ENCODE measurements around the gene CAMKMT.

CAMKMT gene

DNA sequence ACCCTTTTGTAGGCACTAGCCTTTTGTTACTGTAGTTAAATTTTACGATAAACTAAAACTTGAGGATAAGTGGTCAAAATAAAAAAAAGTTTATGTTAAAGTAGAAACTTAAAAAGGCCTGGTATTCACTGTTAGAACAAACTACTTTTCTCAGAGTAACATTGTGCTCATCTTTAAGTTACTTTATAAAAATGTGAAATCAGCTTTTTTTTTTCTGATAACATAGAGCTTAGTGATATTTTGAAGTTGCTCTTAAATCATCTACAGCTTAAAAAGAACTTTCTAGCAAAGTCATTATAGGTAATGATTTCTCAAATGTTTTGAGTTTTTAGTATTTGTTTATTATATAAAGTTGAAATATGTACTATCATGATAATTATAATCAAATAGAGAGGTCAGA is 125.3 kb downstream of the CAMKMT start:
- Histone ChIP-seq H3K27me3 (ENCODE audit: insufficient read depth, poor library complexity, severe bottlenecking) (no peaks in the 10 kb centered on the region), H3K27ac (ENCODE audit: poor library complexity, severe bottlenecking) (no peak overlapping the region), H3K4me1 (ENCODE audit: insufficient read depth, poor library complexity, severe bottlenecking) (no peaks in the 10 kb centered on the region), H3K4me3 (ENCODE audit: severe bottlenecking) (no peak overlapping the region), H3K36me3 (ENCODE audit: low read depth) (no peaks in the 10 kb centered on the region), H3K9me3 (ENCODE audit: severe bottlenecking) (no peaks in the 10 kb centered on the region)
- no peak for TF ChIP-seq CTCF (IDR thresholded peaks at IDR 0.05; ENCODE audit: poor library complexity, severe bottlenecking)
- DNase-seq (ENCODE audit: low spot score): no peak
- no peak for ATAC-seq (ENCODE audit: low read depth)

- TF ChIP-seq CTCF (IDR thresholded peaks at IDR 0.05; ENCODE audit: poor library complexity, severe bottlenecking): no peak
- Histone ChIP-seq H3K27ac (ENCODE audit: poor library complexity, severe bottlenecking) (no peak overlapping the region), H3K4me1 (ENCODE audit: insufficient read depth, poor library complexity, severe bottlenecking) (no peaks in the 10 kb centered on the region), H3K27me3 (ENCODE audit: insufficient read depth, poor library complexity, severe bottlenecking) (no peaks in the 10 kb centered on the region), H3K4me3 (ENCODE audit: severe bottlenecking) (no peak overlapping the region), H3K9me3 (ENCODE audit: severe bottlenecking) (no peaks in the 10 kb centered on the region), H3K36me3 (ENCODE audit: low read depth) (no peaks in the 10 kb centered on the region)
- DNase-seq (ENCODE audit: low spot score) (no peak), ATAC-seq (ENCODE audit: low read depth) (no peak)
Observed at GRCh38 chr2:44490726-44491125, 129.0 kb downstream of the CAMKMT start.

GRCh38 chr2:44494006-44494405 is 132.3 kb downstream of the CAMKMT start:
- Histone ChIP-seq H3K4me1 (ENCODE audit: insufficient read depth, poor library complexity, severe bottlenecking) (no peaks in the 10 kb centered on the region), H3K36me3 (ENCODE audit: low read depth) (no peaks in the 10 kb centered on the region), H3K27me3 (ENCODE audit: insufficient read depth, poor library complexity, severe bottlenecking) (no peaks in the 10 kb centered on the region), H3K4me3 (ENCODE audit: severe bottlenecking) (no peak overlapping the region), H3K9me3 (ENCODE audit: severe bottlenecking) (no peaks in the 10 kb centered on the region), H3K27ac (ENCODE audit: poor library complexity, severe bottlenecking) (no peak overlapping the region)
- no peak for ATAC-seq (ENCODE audit: low read depth)
- no peak for DNase-seq (ENCODE audit: low spot score)
- TF ChIP-seq CTCF (IDR thresholded peaks at IDR 0.05; ENCODE audit: poor library complexity, severe bottlenecking): no peak

DNA sequence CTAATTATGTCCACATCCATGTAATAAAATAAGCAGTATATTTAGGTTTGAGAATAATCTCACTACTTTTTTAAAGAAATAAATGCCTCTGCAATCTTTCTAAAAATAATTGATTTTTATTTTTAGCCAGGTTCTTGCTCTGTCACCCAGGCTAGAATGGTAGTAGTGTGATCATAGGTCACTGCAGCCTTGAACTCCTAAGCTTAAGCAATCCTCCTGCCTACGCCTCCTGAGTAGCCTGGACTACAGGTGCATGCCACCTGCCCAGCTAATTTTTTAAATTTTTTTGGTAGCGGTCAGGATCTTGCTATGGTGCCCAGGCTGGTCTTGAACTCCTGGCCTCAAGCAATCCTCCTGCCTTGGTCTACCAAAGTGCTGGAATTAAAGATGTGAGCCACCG is 133.3 kb downstream of the CAMKMT start:
- ATAC-seq (ENCODE audit: low read depth): no peak
- H3K4me1 ChIP-seq (ENCODE audit: insufficient read depth, poor library complexity, severe bottlenecking): no peaks in the 10 kb centered on the region
- no peak for DNase-seq (ENCODE audit: low spot score)

GRCh38 chr2:44495544-44495943 is 133.8 kb downstream of the CAMKMT start:
- Histone ChIP-seq H3K27ac (ENCODE audit: poor library complexity, severe bottlenecking) (no peak overlapping the region), H3K27me3 (ENCODE audit: insufficient read depth, poor library complexity, severe bottlenecking) (no peaks in the 10 kb centered on the region), H3K9me3 (ENCODE audit: severe bottlenecking) (no peaks in the 10 kb centered on the region), H3K4me3 (ENCODE audit: severe bottlenecking) (no peak overlapping the region), H3K4me1 (ENCODE audit: insufficient read depth, poor library complexity, severe bottlenecking) (no peaks in the 10 kb centered on the region), H3K36me3 (ENCODE audit: low read depth) (no peaks in the 10 kb centered on the region)
- DNase-seq (ENCODE audit: low spot score) (no peak), ATAC-seq (ENCODE audit: low read depth) (no peak)
- no peak for TF ChIP-seq CTCF (IDR thresholded peaks at IDR 0.05; ENCODE audit: poor library complexity, severe bottlenecking)

More for the DNA sequence above, 133.3 kb downstream of the CAMKMT start:
- TF ChIP-seq CTCF (IDR thresholded peaks at IDR 0.05; ENCODE audit: poor library complexity, severe bottlenecking): no peak
- no peak overlapping the region for H3K4me3 ChIP-seq (ENCODE audit: severe bottlenecking)
- H3K27me3 ChIP-seq (ENCODE audit: insufficient read depth, poor library complexity, severe bottlenecking): no peaks in the 10 kb centered on the region
- H3K9me3 ChIP-seq (ENCODE audit: severe bottlenecking): no peaks in the 10 kb centered on the region
- H3K36me3 ChIP-seq (ENCODE audit: low read depth): no peaks in the 10 kb centered on the region
- no peak overlapping the region for H3K27ac ChIP-seq (ENCODE audit: poor library complexity, severe bottlenecking)

All from RWPE2 (cell line).